Stimulated activated naive B cell treated with anti-CD40 and anti-IgM and Interleukin-4, amounts not matched to agents 10 μg/mL and 1 μg/mL and 100 μg/mL, for 72 hours (primary cell): ENCODE results near the gene ARHGAP45.

ENCODE experiments used
- ATAC-seq, 2 donors: fragments of 150-1000 bp; cut with Tn5 transposase; replicated peaks; 2 replicates each; pipeline ENCODE4 v1.10.0; 2021; ENCODE audit warnings: moderate library complexity in 1 of 2
- DNase-seq: peaks from one replicate; pipeline ENCODE4 v3.0.0; 2021
- H3K27ac Mint-ChIP-seq: one replicate; pipeline ENCODE4 v1.8.0; 2022; ENCODE audit warnings: mild to moderate bottlenecking, mixed read lengths
- H3K27me3 Mint-ChIP-seq, 2 donors: one replicate each; pipeline ENCODE4 v1.8.0; 2022; ENCODE audit warnings: mixed read lengths in 2 of 2
- H3K36me3 Mint-ChIP-seq, 2 donors: one replicate each; pipeline ENCODE4 v1.8.0; 2022; ENCODE audit warnings: mixed read lengths in 2 of 2, mild to moderate bottlenecking in 1 of 2
- H3K4me1 Mint-ChIP-seq, 2 donors: one replicate each; pipeline ENCODE4 v1.8.0; 2022; ENCODE audit warnings: mixed read lengths in 2 of 2, mild to moderate bottlenecking in 1 of 2
- H3K4me3 Mint-ChIP-seq, 2 donors: one replicate each; pipeline ENCODE4 v1.8.0; 2022; ENCODE audit warnings: mild to moderate bottlenecking in 2 of 2, mixed read lengths in 2 of 2, moderate library complexity in 1 of 2
- H3K9me3 Mint-ChIP-seq, 2 donors: one replicate each; pipeline ENCODE4 v1.8.0; 2022; ENCODE audit warnings: mixed read lengths in 2 of 2, mild to moderate bottlenecking in 1 of 2

ARHGAP45 gene

DNA sequence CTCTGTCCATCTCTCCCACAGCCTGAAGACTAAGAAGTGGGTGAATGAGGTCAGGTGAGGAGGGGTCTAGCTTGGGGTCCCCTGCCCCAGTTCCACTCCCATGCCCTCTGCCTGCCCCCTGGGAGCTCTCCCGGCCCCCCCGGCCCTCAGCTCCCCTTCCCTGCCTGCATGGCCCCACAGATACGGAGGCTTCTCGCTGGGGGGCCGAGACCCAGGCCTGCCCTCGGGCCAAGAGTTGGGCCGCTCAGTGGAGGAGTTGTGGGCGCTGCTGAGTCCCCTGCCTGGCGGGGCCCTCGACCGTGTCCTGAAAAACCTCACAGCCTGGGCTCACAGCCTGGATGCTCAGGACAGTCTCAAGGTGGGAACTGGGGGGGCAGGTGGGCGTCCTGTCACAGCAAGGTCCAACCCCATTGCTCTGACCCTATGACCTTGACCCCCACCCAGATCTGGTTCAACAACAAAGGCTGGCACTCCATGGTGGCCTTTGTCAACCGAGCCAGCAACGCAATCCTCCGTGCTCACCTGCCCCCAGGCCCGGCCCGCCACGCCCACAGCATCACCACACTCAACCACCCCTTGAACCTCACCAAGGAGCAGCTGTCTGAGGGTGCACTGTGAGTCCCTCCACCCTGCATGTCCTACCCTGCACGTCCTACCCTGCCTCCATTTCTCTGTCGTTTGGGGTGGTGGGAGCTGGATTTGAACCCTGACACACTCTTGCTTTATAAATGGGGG, 10.9 kb upstream of the ARHGAP45 start:
- peaks cover 75 to 78% of the 10 kb centered on the region in 2 donors for H3K36me3 Mint-ChIP-seq
- no peaks in the 10 kb centered on the region for H3K27me3 Mint-ChIP-seq
- ATAC-seq (no peak), DNase-seq (no peak)
- H3K9me3 Mint-ChIP-seq, result peaks cover 13 to 20% of the 10 kb centered on the region in 2 donors
- peak overlapping the region; percentile 49 for H3K27ac Mint-ChIP-seq
- no peak overlapping the region for H3K4me3 Mint-ChIP-seq
- peaks cover 6 to 12% of the 10 kb centered on the region in 2 donors for H3K4me1 Mint-ChIP-seq

DNA sequence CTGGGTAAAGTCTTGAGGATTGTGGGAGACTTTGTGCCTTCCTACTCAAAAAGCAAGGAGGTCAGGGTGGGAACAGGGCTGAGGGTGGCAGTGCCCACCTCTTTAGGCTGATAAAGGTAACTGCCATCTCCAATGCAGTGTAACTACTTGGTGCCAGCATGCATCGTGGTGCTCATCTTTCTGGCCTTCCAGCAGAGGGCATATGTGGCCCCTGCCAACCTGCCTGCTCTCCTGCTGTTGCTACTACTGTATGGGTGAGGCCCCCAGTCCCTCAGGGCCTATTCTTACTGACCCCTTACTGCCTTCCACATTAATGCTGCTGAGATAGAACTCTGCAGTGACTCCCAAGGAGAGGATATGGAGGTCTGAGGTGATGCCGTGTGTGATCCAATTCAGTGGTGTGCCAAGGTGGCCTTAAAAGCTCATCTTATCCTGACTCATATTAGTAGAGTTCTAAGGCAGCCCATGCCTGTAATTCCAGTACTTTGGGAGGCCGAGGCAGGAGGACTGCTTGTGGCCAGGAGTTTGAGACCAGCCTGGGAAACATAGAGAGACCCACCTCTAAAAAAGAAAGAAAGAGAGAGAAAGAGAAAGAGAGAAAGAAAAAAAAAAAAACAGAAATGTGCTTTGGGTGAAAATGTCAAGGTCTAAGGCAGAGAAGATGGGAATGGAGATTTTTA, 9.7 kb upstream of the ARHGAP45 start:
- no peaks in the 10 kb centered on the region for H3K27me3 Mint-ChIP-seq
- H3K4me3 Mint-ChIP-seq, result no peak overlapping the region
- DNase-seq (no peak), ATAC-seq (peak; percentile 33 to 48)
- H3K27ac Mint-ChIP-seq, result peak overlapping the region; percentile 52
- H3K36me3 Mint-ChIP-seq, result peaks cover 75 to 78% of the 10 kb centered on the region in 2 donors
- peaks cover 13 to 21% of the 10 kb centered on the region in 2 donors for H3K9me3 Mint-ChIP-seq
- peaks cover 6 to 15% of the 10 kb centered on the region in 2 donors for H3K4me1 Mint-ChIP-seq

DNA sequence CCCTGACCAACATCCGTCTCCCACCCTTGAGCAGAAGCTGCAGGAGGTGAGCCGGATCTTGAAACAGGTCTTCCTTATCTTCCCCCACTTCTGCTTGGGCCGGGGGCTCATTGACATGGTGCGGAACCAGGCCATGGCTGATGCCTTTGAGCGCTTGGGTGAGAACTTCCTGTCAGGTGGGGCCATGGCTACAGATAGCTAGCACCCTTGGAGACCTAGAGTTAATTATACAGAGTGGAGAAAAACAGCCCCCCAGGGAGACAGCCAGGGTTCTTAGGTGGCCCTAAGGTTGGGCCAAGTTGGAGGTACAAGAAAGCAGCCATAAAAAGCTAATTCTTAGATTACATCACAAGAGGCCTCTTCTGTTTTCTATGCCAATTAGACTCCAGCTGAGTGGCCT, 8.9 kb upstream of the ARHGAP45 start:
- Mint-ChIP-seq H3K27ac (peak overlapping the region; percentile 42), H3K4me1 (peaks cover 4 to 11% of the 10 kb centered on the region in 2 donors), H3K4me3 (peak overlapping the region in 1 of 2 donors; percentile 15), H3K27me3 (no peaks in the 10 kb centered on the region), H3K9me3 (peaks cover 13 to 23% of the 10 kb centered on the region in 2 donors), H3K36me3 (peaks cover 76 to 77% of the 10 kb centered on the region in 2 donors)
- DNase-seq (no peak), ATAC-seq (no peak)

DNA sequence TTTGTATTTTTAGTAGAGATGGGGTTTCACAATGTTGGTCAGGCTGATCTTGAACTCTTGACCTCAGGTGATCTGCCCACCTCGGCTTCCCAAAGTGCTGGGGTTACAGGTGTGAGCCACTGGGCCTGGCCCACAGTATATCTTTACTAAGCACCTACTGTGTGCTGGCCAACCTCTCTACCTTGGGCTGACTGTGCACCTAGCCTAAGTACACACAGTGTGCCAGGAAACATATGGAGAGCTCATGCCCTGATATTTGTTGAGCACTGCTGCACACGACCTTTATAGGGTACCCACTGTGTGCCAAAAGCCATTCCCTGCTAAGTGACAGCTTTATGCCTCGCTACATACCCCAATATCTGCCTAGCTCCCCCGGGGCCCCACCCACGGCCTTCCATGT, 6.3 kb upstream of the ARHGAP45 start:
- Mint-ChIP-seq H3K27ac (no peak overlapping the region), H3K9me3 (peaks cover 13 to 26% of the 10 kb centered on the region in 2 donors), H3K4me1 (peaks cover 24 to 32% of the 10 kb centered on the region in 2 donors), H3K4me3 (no peak overlapping the region), H3K27me3 (no peaks in the 10 kb centered on the region), H3K36me3 (peaks cover 64% of the 10 kb centered on the region in 2 donors)
- DNase-seq (no peak), ATAC-seq (no peak)

DNA sequence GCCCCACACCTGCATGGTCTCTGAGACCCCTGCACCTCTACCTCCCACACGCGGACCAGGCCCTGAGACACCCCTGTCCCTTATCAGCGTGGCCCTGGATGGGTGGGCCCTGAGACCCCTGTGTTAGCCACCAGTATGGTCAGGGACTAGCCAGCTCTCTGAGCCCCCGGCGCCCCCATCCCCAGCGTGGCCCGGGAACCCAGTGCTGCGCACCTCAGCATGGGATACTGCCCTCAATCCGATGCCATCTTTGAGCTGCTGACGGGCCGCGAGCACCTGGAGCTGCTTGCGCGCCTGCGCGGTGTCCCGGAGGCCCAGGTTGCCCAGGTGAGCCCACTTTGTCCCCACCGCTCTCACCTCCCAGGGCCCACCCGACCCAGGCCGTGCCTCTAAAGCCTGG, 5.0 kb upstream of the ARHGAP45 start:
- H3K4me1 Mint-ChIP-seq, result peaks cover 23 to 33% of the 10 kb centered on the region in 2 donors
- H3K27me3 Mint-ChIP-seq, result no peaks in the 10 kb centered on the region
- ATAC-seq (no peak), DNase-seq (no peak)
- H3K4me3 Mint-ChIP-seq, result no peak overlapping the region
- H3K27ac Mint-ChIP-seq, result no peak overlapping the region
- H3K9me3 Mint-ChIP-seq, result peaks cover 5 to 17% of the 10 kb centered on the region in 2 donors
- H3K36me3 Mint-ChIP-seq, result peaks cover 51% of the 10 kb centered on the region in 2 donors

DNA sequence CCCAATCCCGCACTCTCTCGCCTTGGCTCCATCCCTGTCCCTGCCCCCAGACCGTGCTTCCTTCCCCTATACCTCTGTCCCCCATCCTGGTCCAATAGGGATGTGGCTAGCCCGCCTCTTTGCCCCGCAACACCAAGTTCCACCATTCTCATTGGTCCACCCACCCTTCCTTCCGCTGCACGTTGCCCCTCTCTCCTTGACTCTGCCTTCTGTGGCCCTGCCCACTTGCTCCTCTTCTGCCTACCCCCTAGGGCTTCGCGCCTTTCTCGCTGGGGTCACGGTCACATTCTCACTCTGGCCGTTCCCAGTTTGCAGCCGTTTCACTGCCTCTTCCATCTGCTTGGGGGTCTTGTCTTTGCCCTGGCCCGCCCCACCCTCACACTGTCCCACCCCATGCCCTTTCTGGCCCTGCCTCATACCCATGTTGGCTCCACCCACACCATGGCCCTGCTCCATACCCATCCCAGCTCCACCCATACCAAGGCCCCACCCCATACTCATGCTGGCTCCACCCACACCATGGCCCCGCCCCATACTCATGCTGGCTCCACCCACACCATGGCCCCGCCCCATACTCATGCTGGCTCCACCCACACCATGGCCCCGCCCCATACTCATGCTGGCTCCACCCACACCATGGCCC, 4.5 kb upstream of the ARHGAP45 start:
- DNase-seq (no peak), ATAC-seq (no peak)
- H3K36me3 Mint-ChIP-seq, result peaks cover 46% of the 10 kb centered on the region in 2 donors
- no peak overlapping the region for H3K4me3 Mint-ChIP-seq
- no peaks in the 10 kb centered on the region for H3K27me3 Mint-ChIP-seq
- H3K4me1 Mint-ChIP-seq, result peaks cover 23 to 33% of the 10 kb centered on the region in 2 donors
- H3K9me3 Mint-ChIP-seq, result peaks cover 1 to 14% of the 10 kb centered on the region in 2 donors
- peak overlapping the region; percentile 7 for H3K27ac Mint-ChIP-seq

DNA sequence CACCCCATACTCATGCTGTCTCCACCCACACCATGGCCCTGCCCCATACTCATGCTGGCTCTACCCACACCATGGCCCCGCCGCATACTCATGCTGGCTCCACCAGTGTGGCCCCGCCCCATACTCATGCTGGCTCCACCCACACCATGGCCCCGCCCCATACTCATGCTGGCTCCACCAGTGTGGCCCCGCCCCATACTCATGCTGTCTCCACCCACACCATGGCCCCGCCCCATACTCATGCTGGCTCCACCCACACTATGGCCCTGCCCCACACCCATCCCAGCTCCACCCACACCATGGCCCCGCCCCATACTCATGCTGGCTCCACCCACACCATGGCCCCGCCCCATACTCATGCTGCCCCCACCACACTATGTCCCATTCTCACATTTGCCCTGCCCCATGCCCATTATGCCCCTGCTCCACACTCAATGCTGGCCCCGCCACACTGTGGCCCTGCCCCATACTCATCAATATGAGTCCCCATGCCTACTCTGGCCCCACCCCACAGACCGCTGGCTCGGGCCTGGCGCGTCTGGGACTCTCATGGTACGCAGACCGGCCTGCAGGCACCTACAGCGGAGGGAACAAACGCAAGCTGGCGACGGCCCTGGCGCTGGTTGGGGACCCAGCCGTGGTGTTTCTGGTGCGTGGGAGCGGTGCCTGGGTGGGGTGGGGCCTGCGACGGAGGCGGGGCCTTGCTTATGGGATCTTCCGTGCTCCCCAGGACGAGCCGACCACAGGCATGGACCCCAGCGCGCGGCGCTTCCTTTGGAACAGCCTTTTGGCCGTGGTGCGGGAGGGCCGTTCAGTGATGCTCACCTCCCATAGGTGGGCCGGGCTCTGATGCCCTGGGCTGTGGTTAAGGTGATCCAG, 3.7 kb upstream of the ARHGAP45 start:
- H3K27ac Mint-ChIP-seq, result peak overlapping the region; percentile 65
- ATAC-seq, result no peak
- no peak for DNase-seq

DNA sequence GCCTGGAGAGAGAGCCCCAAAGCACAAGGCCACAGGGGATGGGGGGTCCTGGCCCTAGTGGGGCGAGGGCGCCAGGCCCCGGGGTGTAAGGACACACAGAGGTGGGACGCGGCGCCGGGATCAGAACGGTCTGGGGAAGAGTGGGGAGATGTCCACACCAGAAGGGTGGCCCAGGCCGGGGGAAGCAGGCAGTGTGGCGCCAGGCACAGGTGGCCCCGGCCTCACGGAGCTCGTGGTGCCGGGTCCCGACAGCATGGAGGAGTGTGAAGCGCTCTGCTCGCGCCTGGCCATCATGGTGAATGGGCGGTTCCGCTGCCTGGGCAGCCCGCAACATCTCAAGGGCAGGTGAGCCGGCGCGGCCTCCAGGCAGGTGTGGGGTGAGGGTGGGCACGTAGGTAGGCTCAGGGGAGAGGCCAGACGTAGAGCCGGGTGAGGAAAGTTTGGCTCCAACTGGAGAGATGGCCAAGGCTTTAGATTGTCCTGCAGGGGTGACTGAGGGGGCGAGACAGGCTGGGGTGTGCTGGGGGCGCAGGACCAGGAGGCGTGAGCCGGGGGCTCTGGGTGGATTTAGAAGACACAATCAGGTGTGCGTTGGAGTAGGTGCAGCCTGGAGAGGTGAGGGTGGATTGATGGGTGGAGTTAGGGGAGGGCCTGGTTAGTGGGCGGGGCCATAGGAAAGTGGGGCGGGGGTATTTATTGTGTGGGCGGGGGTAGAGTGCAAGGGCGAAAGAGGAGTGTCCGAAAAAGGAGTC, 2.9 kb upstream of the ARHGAP45 start:
- DNase-seq, result no peak
- ATAC-seq, result no peak
- Mint-ChIP-seq H3K27ac (peak overlapping the region; percentile 77), H3K36me3 (peaks cover 40 to 42% of the 10 kb centered on the region in 2 donors), H3K4me3 (peak overlapping the region in 1 of 2 donors; percentile 44), H3K9me3 (peaks cover 0 to 6% of the 10 kb centered on the region in 2 donors), H3K27me3 (no peaks in the 10 kb centered on the region), H3K4me1 (peaks cover 30 to 42% of the 10 kb centered on the region in 2 donors)

More for the DNA sequence above, 3.7 kb upstream of the ARHGAP45 start:
- Mint-ChIP-seq H3K27me3 (no peaks in the 10 kb centered on the region), H3K9me3 (peaks cover 0 to 9% of the 10 kb centered on the region in 2 donors), H3K36me3 (peaks cover 39% of the 10 kb centered on the region in 2 donors), H3K4me1 (peaks cover 23 to 34% of the 10 kb centered on the region in 2 donors), H3K4me3 (no peak overlapping the region)

DNA sequence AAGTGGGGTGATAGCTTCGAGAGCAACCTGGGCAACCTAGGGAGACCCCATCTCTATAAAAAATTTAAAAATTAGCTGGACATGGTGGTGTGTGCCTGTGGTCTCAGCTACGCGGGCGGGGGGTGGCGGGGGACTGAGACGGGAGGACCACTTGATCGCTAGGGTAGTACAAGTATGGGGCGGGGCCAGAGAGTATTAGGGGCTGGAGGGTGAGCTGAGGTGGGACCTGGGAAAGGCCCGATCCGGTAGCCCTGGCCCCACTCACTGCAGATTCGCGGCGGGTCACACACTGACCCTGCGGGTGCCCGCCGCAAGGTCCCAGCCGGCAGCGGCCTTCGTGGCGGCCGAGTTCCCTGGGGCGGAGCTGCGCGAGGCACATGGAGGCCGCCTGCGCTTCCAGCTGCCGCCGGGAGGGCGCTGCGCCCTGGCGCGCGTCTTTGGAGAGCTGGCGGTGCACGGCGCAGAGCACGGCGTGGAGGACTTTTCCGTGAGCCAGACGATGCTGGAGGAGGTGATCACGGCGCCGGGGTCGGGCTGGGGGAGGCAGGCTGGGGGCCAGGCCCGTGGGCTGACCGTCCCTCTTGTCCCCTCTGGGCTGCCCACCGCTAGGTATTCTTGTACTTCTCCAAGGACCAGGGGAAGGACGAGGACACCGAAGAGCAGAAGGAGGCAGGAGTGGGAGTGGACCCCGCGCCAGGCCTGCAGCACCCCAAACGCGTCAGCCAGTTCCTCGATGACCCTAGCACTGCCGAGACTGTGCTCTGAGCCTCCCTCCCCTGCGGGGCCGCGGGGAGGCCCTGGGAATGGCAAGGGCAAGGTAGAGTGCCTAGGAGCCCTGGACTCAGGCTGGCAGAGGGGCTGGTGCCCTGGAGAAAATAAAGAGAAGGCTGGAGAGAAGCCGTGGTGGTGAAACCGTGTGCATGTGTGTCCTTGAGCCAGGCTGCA, 2.0 kb upstream of the ARHGAP45 start:
- peak overlapping the region; percentile 34 for H3K27ac Mint-ChIP-seq
- peaks cover 33 to 50% of the 10 kb centered on the region in 2 donors for H3K4me1 Mint-ChIP-seq
- DNase-seq (no peak), ATAC-seq (peak; percentile 45 to 49)
- peaks cover 0 to 6% of the 10 kb centered on the region in 2 donors for H3K9me3 Mint-ChIP-seq
- H3K27me3 Mint-ChIP-seq, result no peaks in the 10 kb centered on the region
- H3K36me3 Mint-ChIP-seq, result peaks cover 37 to 39% of the 10 kb centered on the region in 2 donors
- peak overlapping the region; percentile 43 to 91 for H3K4me3 Mint-ChIP-seq

DNA sequence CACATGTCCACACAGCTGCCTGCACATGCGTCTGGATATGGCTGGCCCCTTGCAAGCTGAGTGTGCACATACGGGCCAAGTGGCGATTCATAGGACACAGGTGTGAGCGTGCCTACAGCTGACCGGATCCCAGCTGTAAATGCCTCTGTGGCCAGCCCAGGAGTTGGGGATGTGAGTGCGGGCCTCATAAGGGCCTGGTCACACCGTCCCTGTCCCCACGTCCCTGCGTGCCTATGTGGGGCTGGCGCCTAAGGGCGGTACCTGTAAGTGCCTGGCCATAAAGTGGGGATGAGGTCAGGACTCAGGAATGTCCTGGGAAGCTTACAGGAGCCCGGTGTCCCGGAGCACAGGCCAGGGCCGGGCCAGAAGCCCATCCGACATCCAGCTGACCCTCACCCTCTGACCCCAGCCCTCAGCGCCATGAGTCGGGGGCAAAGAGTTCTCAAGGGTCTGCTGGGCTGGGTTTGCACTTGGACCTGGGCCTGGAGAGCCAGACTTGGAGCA, 1.3 kb upstream of the ARHGAP45 start:
- Mint-ChIP-seq H3K27me3 (no peaks in the 10 kb centered on the region), H3K9me3 (peaks cover 0 to 6% of the 10 kb centered on the region in 2 donors), H3K36me3 (peaks cover 31 to 36% of the 10 kb centered on the region in 2 donors), H3K27ac (peak overlapping the region; percentile 75), H3K4me3 (peak overlapping the region; percentile 64 to 91), H3K4me1 (peaks cover 33 to 50% of the 10 kb centered on the region in 2 donors)
- no peak for DNase-seq
- no peak for ATAC-seq

DNA sequence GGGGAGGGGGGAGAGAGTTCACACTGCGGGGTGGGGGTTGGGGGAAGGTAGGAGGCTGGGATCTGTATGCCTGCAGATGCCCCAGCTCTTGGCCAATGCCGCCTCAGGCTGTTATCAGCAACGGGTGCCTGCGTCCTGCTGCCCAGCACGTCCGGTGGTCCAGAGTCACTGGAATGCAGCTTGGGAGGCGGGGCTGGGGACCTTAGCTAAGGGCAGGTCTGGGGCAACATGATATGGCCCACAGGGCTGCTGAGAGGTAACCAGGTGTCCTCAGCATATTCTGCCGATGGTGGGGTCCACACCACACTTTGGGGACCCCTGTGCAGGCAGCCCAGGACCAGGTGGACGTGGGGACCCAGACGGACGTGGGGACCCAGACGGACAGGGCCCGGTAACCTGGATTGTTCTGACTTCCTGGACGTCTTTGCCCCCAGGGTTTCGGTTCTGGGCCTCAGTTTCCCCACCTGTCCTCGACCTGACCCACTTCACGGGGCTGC, 668 bp upstream of the ARHGAP45 start:
- Mint-ChIP-seq H3K4me1 (peaks cover 33 to 50% of the 10 kb centered on the region in 2 donors), H3K36me3 (peaks cover 29 to 36% of the 10 kb centered on the region in 2 donors), H3K4me3 (peak overlapping the region; percentile 91), H3K27me3 (no peaks in the 10 kb centered on the region), H3K9me3 (peaks cover 0 to 6% of the 10 kb centered on the region in 2 donors), H3K27ac (peak overlapping the region; percentile 83)
- DNase-seq (no peak), ATAC-seq (no peak)
